B cell (primary cell): ENCODE results near the gene NDUFAF2. TPM values are rescaled to one million over a fixed set of nuclear protein-coding genes. Genes with fewer than 3 reads are reported as not detected.

ENCODE experiments used
- ATAC-seq: fragments of 200-7000 bp; cut with Tn5 transposase; one replicate; pipeline ENCODE4 v1.10.0; 2021; ENCODE audit warnings: low read depth, mild to moderate bottlenecking, moderate number of reproducible peaks, moderate library complexity
- CTCF ChIA-PET: fragments of 350-600 bp; sonication (Branson Sonifier 250); formaldehyde crosslinking; loops from one replicate; lab custom pipeline; 2021; ENCODE audit warnings: antibody characterized with exemption, inconsistent platforms; lab: Charles Lee
- POLR2A ChIA-PET: fragments of 350-600 bp; sonication (Branson Sonifier 250); formaldehyde crosslinking; loops from one replicate; lab custom pipeline; 2021; ENCODE audit warnings: antibody characterized with exemption; lab: Charles Lee
- DNase-seq: peaks from one replicate; pipeline ENCODE4 v3.0.0; 2013
- H2AFZ ChIP-seq: 2 replicates; pipeline ENCODE4 v1.6.1; 2012; ENCODE audit warnings: mild to moderate bottlenecking, low read depth, low read length; ENCODE audit not compliant: insufficient read depth, poor library complexity, severe bottlenecking
- H3K27ac ChIP-seq, 2 donors: 1 replicate in 1 of 2; 2 replicates in 1 of 2; pipeline ENCODE4 v1.5.1; 2012 to 2013; ENCODE audit warnings: low read length in 2 of 2, mild to moderate bottlenecking in 2 of 2, moderate library complexity in 1 of 2
- H3K27me3 ChIP-seq, 4 experiments: fragments of 200-600 bp in 1 of 4; sonication (generic) in 1 of 4; replicated peaks in 1 of 4; 1 replicate in 2 of 4; 2 replicates in 2 of 4; pipeline versions ENCODE4 v1.6.1 to v1.7.0; 2013 to 2016; ENCODE audit warnings: low read length in 3 of 4, mild to moderate bottlenecking in 2 of 4, mixed read lengths in 1 of 4, moderate library complexity in 1 of 4; ENCODE audit not compliant: insufficient read depth in 4 of 4, control insufficient read depth in 3 of 4; ENCODE audit errors: control extremely low read depth in 1 of 4
- H3K36me3 ChIP-seq, 2 experiments: replicated peaks in 1 of 2; 1 replicate in 1 of 2; 2 replicates in 1 of 2; pipeline versions ENCODE4 v1.6.1 to v1.7.1; 2013; ENCODE audit warnings: low read length in 1 of 2; ENCODE audit not compliant: insufficient read depth in 2 of 2, control insufficient read depth in 1 of 2; ENCODE audit errors: control extremely low read depth in 1 of 2, extremely low read depth in 1 of 2
- H3K4me1 ChIP-seq, 2 donors: fragments of 200-600 bp in 1 of 2; sonication (generic) in 1 of 2; 1 replicate in 1 of 2; 2 replicates in 1 of 2; pipeline versions ENCODE4 v1.5.1 to v1.6.1; 2013 to 2017; ENCODE audit warnings: low read length in 2 of 2; ENCODE audit not compliant: control insufficient read depth in 2 of 2, insufficient read depth in 2 of 2
- H3K4me2 ChIP-seq: replicated peaks from 2 replicates; pipeline ENCODE3; 2012; ENCODE audit warnings: mild to moderate bottlenecking, low read depth, low read length; ENCODE audit not compliant: poor library complexity, severe bottlenecking
- H3K4me3 ChIP-seq, 5 experiments: fragments of 200-600 bp in 1 of 5; sonication (generic) in 1 of 5; 1 replicate in 3 of 5; 2 replicates in 2 of 5; pipeline versions ENCODE4 v1.5.1 to v1.7.0; 2011 to 2016; ENCODE audit warnings: low read length in 4 of 5, mild to moderate bottlenecking in 4 of 5, low read depth in 2 of 5, control low read depth in 1 of 5, moderate library complexity in 1 of 5; ENCODE audit not compliant: insufficient read depth in 1 of 5; ENCODE audit errors: control extremely low read depth in 1 of 5, extremely low read depth in 1 of 5
- H3K79me2 ChIP-seq: fragments of 200-600 bp; sonication (generic); one replicate; pipeline ENCODE4 v1.6.0; 2016; ENCODE audit warnings: low read length; ENCODE audit not compliant: control insufficient read depth, insufficient read depth
- H3K9ac ChIP-seq: fragments of 200-600 bp; sonication (generic); 2 replicates; pipeline ENCODE4 v1.6.1; 2017; ENCODE audit warnings: mild to moderate bottlenecking, low read length, moderate library complexity
- H3K9me3 ChIP-seq, 3 donors: one replicate each; pipeline versions ENCODE4 v1.6.1 to v1.7.1; 2013; ENCODE audit warnings: low read length in 2 of 3; ENCODE audit not compliant: control insufficient read depth in 2 of 3, insufficient read depth in 1 of 3; ENCODE audit errors: control extremely low read depth in 1 of 3
- H4K20me1 ChIP-seq: 2 replicates; pipeline ENCODE4 v1.6.0; 2012; ENCODE audit warnings: mild to moderate bottlenecking, low read length; ENCODE audit not compliant: insufficient read depth, control insufficient read depth, poor library complexity, severe bottlenecking
- H3K27ac Mint-ChIP-seq: one replicate; pipeline ENCODE4 v1.8.0; 2021; ENCODE audit warnings: mixed read lengths
- H3K27me3 Mint-ChIP-seq: one replicate; pipeline ENCODE4 v1.8.0; 2021; ENCODE audit warnings: mixed read lengths
- H3K4me1 Mint-ChIP-seq: one replicate; pipeline ENCODE4 v1.8.0; 2021; ENCODE audit warnings: mixed read lengths
- H3K4me3 Mint-ChIP-seq: one replicate; pipeline ENCODE4 v1.8.0; 2021; ENCODE audit warnings: mixed read lengths
- H3K9me3 Mint-ChIP-seq: one replicate; pipeline ENCODE4 v1.8.0; 2022; ENCODE audit warnings: mixed read lengths; ENCODE audit not compliant: insufficient read depth
- EZH2 ChIP-seq: IDR thresholded peaks from 2 replicates; pipeline ENCODE4 v1.6.1; 2012; ENCODE audit warnings: borderline replicate concordance, low read depth, mild to moderate bottlenecking, moderate library complexity, low read length; ENCODE audit not compliant: insufficient read depth, poor library complexity, severe bottlenecking
- WGBS: methylation state at CpG from one replicate; pipeline ENCODE4 v1.1.5; 2013; ENCODE audit warnings: missing lambda C conversion rate; ENCODE audit not compliant: insufficient coverage; 5-methylcytosine and 5-hydroxymethylcytosine counted together
- intact Hi-C: fragments of 100-400 bp; cut with micrococcal nuclease; formaldehyde crosslinking; loops from one replicate; pipeline ENCODE4 v1.10.0; 2022
- polyA plus RNA-seq: library from polyadenylated mRNA; depleted of rRNA; stranded (reverse); fragments of >200 nt; gene quantifications from 2 replicates; pipeline ENCODE4 v1.2.3, GENCODE V29; 2012
- total RNA-seq, 2 donors: library from RNA; stranded (reverse); fragments of 120-200 nt in 1 of 2; gene quantifications; 1 replicate in 1 of 2; 2 replicates in 1 of 2; pipeline versions ENCODE4 v1.2.3 to v1.2.4, GENCODE V29; 2013 to 2022
- TF ChIP-seq, protein P1 (sequence below): fragments of 200-600 bp; IDR thresholded peaks from one replicate; pipeline ENCODE4 v1.8.0; 2022; ENCODE audit warnings: antibody characterized with exemption, mild to moderate bottlenecking

The NDUFAF2 gene
- total and polyA plus RNA-seq, 2 donors (not counting 1 experiment from before 2014, with no cell fraction given), result 6.3 to 9.7 TPM

DNA sequence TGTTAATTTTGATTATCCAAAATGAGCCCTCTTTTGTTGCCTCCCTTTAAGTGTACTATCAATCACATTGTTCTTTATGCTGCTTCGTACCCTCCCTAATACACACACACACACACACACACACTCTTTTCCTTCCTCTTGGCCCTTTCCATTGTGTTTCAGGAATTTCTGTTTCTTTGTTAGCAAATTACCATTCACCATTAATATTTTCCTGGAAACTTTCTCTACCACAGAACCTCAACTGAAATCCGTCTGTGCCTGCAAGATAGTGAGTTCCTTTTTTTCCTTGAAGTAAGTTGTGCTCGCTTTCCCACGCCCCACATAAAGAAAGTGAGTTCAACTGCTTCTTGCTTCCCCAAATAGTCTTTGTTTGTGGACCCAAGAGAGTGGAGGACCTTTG lies 155.4 kb downstream of the NDUFAF2 start:
- WGBS, result 100% methylated on average over 1 of the region's 4 CpGs
- H3K27me3 Mint-ChIP-seq, result no peaks in the 10 kb centered on the region
- no peaks in the 10 kb centered on the region for H4K20me1 ChIP-seq
- H3K27ac ChIP-seq, result no peak overlapping the region
- H3K4me3 Mint-ChIP-seq, result no peak overlapping the region
- POLR2A ChIA-PET, result no interaction called here
- peaks cover 0 to 1% of the 10 kb centered on the region in 2 experiments for H3K36me3 ChIP-seq
- H3K9me3 ChIP-seq, result no peaks in the 10 kb centered on the region
- H3K4me1 ChIP-seq, result no peaks in the 10 kb centered on the region
- CTCF ChIA-PET, result no interaction called here
- H3K27me3 ChIP-seq, result no peaks in the 10 kb centered on the region
- TF ChIP-seq, protein P1, sequence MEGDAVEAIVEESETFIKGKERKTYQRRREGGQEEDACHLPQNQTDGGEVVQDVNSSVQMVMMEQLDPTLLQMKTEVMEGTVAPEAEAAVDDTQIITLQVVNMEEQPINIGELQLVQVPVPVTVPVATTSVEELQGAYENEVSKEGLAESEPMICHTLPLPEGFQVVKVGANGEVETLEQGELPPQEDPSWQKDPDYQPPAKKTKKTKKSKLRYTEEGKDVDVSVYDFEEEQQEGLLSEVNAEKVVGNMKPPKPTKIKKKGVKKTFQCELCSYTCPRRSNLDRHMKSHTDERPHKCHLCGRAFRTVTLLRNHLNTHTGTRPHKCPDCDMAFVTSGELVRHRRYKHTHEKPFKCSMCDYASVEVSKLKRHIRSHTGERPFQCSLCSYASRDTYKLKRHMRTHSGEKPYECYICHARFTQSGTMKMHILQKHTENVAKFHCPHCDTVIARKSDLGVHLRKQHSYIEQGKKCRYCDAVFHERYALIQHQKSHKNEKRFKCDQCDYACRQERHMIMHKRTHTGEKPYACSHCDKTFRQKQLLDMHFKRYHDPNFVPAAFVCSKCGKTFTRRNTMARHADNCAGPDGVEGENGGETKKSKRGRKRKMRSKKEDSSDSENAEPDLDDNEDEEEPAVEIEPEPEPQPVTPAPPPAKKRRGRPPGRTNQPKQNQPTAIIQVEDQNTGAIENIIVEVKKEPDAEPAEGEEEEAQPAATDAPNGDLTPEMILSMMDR, result no peak
- TF ChIP-seq EZH2, result no peak
- intact Hi-C loops, result no loop called here
- H2AFZ ChIP-seq, result no peak overlapping the region
- no peak overlapping the region for H3K4me2 ChIP-seq
- no peak overlapping the region for H3K9ac ChIP-seq
- no peak overlapping the region for H3K27ac Mint-ChIP-seq
- peaks cover 4% of the 10 kb centered on the region for H3K9me3 Mint-ChIP-seq
- ATAC-seq (no peak), DNase-seq (no peak)
- H3K4me1 Mint-ChIP-seq, result no peaks in the 10 kb centered on the region
- H3K4me3 ChIP-seq, result no peak overlapping the region
- H3K79me2 ChIP-seq, result no peaks in the 10 kb centered on the region

DNA sequence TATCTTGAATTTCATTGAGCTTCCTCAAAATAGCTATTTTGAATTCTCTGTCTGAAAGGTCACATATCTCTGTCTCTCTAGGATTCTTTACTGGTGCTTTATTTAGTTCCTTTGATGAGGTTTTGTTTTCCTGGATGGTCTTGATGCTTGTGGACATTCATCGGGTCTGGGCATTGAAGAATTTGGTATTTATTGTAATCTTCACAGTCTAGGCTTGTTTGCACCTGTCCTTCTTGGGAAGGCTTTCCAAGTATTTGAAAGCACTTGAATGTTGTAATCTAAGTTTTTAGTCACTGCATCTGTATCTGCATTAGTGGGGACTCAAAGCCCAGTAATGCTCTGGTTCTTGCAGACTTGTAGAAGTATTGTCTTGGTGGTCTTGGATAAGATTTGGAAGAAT lies 169.4 kb downstream of the NDUFAF2 start:
- Mint-ChIP-seq H3K9me3 (no peaks in the 10 kb centered on the region), H3K27ac (no peak overlapping the region), H3K4me1 (peaks cover 4% of the 10 kb centered on the region), H3K27me3 (no peaks in the 10 kb centered on the region), H3K4me3 (no peak overlapping the region)
- no peaks in the 10 kb centered on the region for H3K36me3 ChIP-seq
- H3K27ac ChIP-seq, result no peak overlapping the region
- TF ChIP-seq EZH2, result no peak
- TF ChIP-seq, protein P1, result no peak
- H2AFZ ChIP-seq, result no peak overlapping the region
- WGBS, result 100% methylated on average over 1 of the region's 1 CpG
- no peak overlapping the region for H3K9ac ChIP-seq
- H3K27me3 ChIP-seq, result no peaks in the 10 kb centered on the region
- peaks cover 0 to 6% (median 4%) of the 10 kb centered on the region in 3 donors for H3K9me3 ChIP-seq
- DNase-seq (no peak), ATAC-seq (no peak)
- H3K4me2 ChIP-seq, result no peak overlapping the region
- POLR2A ChIA-PET, result no interaction called here
- CTCF ChIA-PET, result no interaction called here
- peaks cover 3% of the 10 kb centered on the region for H3K79me2 ChIP-seq
- no peaks in the 10 kb centered on the region for H4K20me1 ChIP-seq
- H3K4me1 ChIP-seq, result no peaks in the 10 kb centered on the region
- no peak overlapping the region for H3K4me3 ChIP-seq
- intact Hi-C loops, result no loop called here
